HG02885 (cell line): ENCODE measurements around the gene MMP11.
A peak's percentile ranks its signal among the peaks of the same experiment; 100 is the strongest.

Experiments used
- ATAC-seq: cut with Tn5 transposase; IDR thresholded peaks from one replicate; pipeline ENCODE4 v1.9.1; 2021; ENCODE audit warnings: mild to moderate bottlenecking; ENCODE audit not compliant: unreplicated experiment, poor library complexity

Gene MMP11

GRCh38 chr22:23800297-23801237 lies 27.9 kb downstream of the MMP11 start:
- peak; percentile 52 for ATAC-seq

GRCh38 chr22:23801238-23801821 lies 28.7 kb downstream of the MMP11 start:
- no peak for ATAC-seq

- no peak for ATAC-seq
Measured at GRCh38 chr22:23801886-23802377, 29.3 kb downstream of the MMP11 start.

- ATAC-seq: peak; percentile 48
Measured at GRCh38 chr22:23803001-23803819, 30.6 kb downstream of the MMP11 start.

- ATAC-seq: no peak
Measured at GRCh38 chr22:23804781-23805291, 32.2 kb downstream of the MMP11 start.

GRCh38 chr22:23806837-23807236 lies 34.2 kb downstream of the MMP11 start:
- ATAC-seq: no peak

- ATAC-seq: no peak
Measured at GRCh38 chr22:23812378-23812777, 39.7 kb downstream of the MMP11 start.

- no peak for ATAC-seq
Measured at GRCh38 chr22:23815541-23816155, 43.0 kb downstream of the MMP11 start.

- ATAC-seq: no peak
Measured at GRCh38 chr22:23816156-23816976, 43.7 kb downstream of the MMP11 start.

- no peak for ATAC-seq
Measured at GRCh38 chr22:23817146-23817545, 44.5 kb downstream of the MMP11 start.

GRCh38 chr22:23818541-23818940 lies 45.9 kb downstream of the MMP11 start:
- no peak for ATAC-seq

- ATAC-seq: no peak
Measured at GRCh38 chr22:23820748-23821211, 48.1 kb downstream of the MMP11 start.

- ATAC-seq: no peak
Measured at GRCh38 chr22:23822101-23822671, 49.5 kb downstream of the MMP11 start.

GRCh38 chr22:23823331-23823791 lies 50.7 kb downstream of the MMP11 start:
- ATAC-seq: no peak

GRCh38 chr22:23824476-23825245 lies 52.0 kb downstream of the MMP11 start:
- no peak for ATAC-seq

- no peak for ATAC-seq
Measured at GRCh38 chr22:23825246-23825905, 52.7 kb downstream of the MMP11 start.
